Measurements from ENCODE around the gene TACC3. TPM values are rescaled to one million over a fixed set of nuclear protein-coding genes. Genes with fewer than 3 reads are reported as not detected.

TACC3 gene
- total and polyA plus RNA-seq, 2 of the 8 experiments (the other 6 are each of a cell fraction or from before 2014, with no cell fraction given) = 73.8 to 148 TPM

DNA sequence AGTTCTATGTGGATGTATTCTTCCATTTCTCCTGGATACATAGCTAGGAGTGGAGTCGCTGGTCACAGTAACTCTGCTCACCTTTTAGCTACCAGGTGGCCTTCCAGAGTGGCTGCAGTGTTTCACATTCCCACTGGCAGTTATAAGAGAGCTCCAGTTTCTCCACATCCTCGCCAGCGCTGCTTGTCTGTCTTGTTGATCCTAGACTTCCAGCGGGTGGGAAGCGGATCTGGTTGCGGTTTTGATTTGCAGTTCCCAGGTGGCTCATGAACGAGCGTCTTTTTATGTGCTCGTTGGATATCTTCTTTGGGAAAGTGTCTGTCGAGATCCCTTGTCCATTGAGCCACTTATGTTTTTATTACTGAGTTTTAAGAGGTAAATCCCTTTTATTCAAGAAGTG is 11.6 kb downstream of the TACC3 start:
- Histone ChIP-seq H3K79me1 (ENCODE audit: low read depth, low read length) (peaks cover 11% of the 10 kb centered on the region; the same call in 1 of the 2 replicates), H3K23me2 (ENCODE audit: low read depth, low read length) (no peaks in the 10 kb centered on the region), H4K8ac (ENCODE audit: extremely low read depth, insufficient read depth, low read length) (no peak overlapping the region), H2BK12ac (ENCODE audit: low read depth, low read length) (no peak overlapping the region), H3K4me3 (ENCODE audit: extremely low read depth in 1 of 4, insufficient read depth in 2 of 4, low read depth in 3 of 4, low read length in 4 of 4) (no peak overlapping the region), H3K18ac (ENCODE audit: extremely low read depth, low read length) (no peak overlapping the region), H3K9ac (replicated peaks in 1 of 4; ENCODE audit: extremely low read depth in 1 of 4, low read depth in 3 of 4, low read length in 3 of 4) (no peak overlapping the region), H3K23ac (ENCODE audit: insufficient read length) (no peak overlapping the region), H2AK5ac (ENCODE audit: low read depth, low read length) (no peak overlapping the region), H4K5ac (ENCODE audit: insufficient read length, low read depth, low read length) (no peak overlapping the region), H2BK15ac (ENCODE audit: low read length) (no peak overlapping the region), H3K9me3 (ENCODE audit: insufficient read depth in 2 of 2, low read depth in 1 of 2, low read length in 1 of 2) (no peaks in the 10 kb centered on the region), H3K79me2 (ENCODE audit: control insufficient read depth in 1 of 2, insufficient read depth in 2 of 2, low read length in 2 of 2) (peaks cover 0 to 12% of the 10 kb centered on the region in 2 experiments; a peak in 2 of 4 replicates), H2AFZ (ENCODE audit: low read length) (no peak overlapping the region), H3K4ac (replicated peaks; ENCODE audit: insufficient read length, low read depth, low read length) (no peak overlapping the region), H3K56ac (replicated peaks; ENCODE audit: insufficient read length, low read depth, low read length) (no peak overlapping the region), H3K14ac (ENCODE audit: insufficient read length) (no peak overlapping the region), H2BK5ac (ENCODE audit: low read depth, low read length) (no peak overlapping the region), H3K27me3 (replicated peaks in 1 of 4; ENCODE audit: control insufficient read depth in 3 of 4, extremely low read depth in 1 of 4, insufficient read depth in 3 of 4, low read length in 3 of 4) (no peaks in the 10 kb centered on the region), H4K20me1 (replicated peaks in 1 of 2; ENCODE audit: control insufficient read depth in 1 of 2, insufficient read depth in 2 of 2, low read length in 2 of 2) (peaks cover 20 to 22% of the 10 kb centered on the region in 2 experiments), H3K4me2 (ENCODE audit: insufficient read depth in 1 of 2, low read depth in 2 of 2, low read length in 2 of 2) (no peak overlapping the region), H3K4me1 (replicated peaks in 1 of 4; ENCODE audit: control insufficient read depth in 3 of 4, insufficient read depth in 4 of 4, low read length in 3 of 4) (no peaks in the 10 kb centered on the region), H3K36me3 (ENCODE audit: control insufficient read depth in 2 of 4, insufficient read depth in 4 of 4, low read length in 3 of 4) (peaks cover 58 to 90% (median 79%) of the 10 kb centered on the region in 4 experiments), H2BK20ac (ENCODE audit: low read length) (no peak overlapping the region), H2BK120ac (replicated peaks; ENCODE audit: low read depth, low read length) (no peak overlapping the region), H3K27ac (ENCODE audit: low read depth, low read length) (no peak overlapping the region), H4K91ac (replicated peaks; ENCODE audit: insufficient read length, low read length) (no peak overlapping the region)
- DNase-seq (ENCODE audit: low read depth in 1 of 2, low spot score in 2 of 2) (no peak), FAIRE-seq (no peak)
- CTCF ChIA-PET (ENCODE audit: partially characterized antibody) = interaction anchor here (0.9 to 18.6 kb wide), 6 partner anchors 8 to 77 kb away, joined by 3 to 326 read pairs (median 14); no protein-coding TSS in a partner anchor
- POLR2A ChIA-PET (ENCODE audit: partially characterized antibody) = interaction anchor here (0.9 to 2.4 kb wide), 4 partner anchors 9 to 45 kb away, joined by 3 to 9 read pairs (median 4); no protein-coding TSS in a partner anchor
- WGBS, 2 experiments (ENCODE audit: extremely low coverage in 1 of 2, insufficient coverage in 1 of 2, insufficient read length in 1 of 2, insufficient replicate concordance in 2 of 2, low coverage in 1 of 2, low lambda C conversion rate in 2 of 2, missing lambda C conversion rate in 1 of 2) = 93% methylated on average over 10 of the region's 10 CpGs; no CpG with 5 or more reads in 1 of the 2 experiments
- TF ChIP-seq HDAC2 (IDR thresholded peaks at IDR 0.05; ENCODE audit: borderline replicate concordance in 1 of 2, low read depth in 2 of 2, low read length in 2 of 2) = no peak
- TF ChIP-seq, protein P1, sequence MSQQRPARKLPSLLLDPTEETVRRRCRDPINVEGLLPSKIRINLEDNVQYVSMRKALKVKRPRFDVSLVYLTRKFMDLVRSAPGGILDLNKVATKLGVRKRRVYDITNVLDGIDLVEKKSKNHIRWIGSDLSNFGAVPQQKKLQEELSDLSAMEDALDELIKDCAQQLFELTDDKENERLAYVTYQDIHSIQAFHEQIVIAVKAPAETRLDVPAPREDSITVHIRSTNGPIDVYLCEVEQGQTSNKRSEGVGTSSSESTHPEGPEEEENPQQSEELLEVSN (IDR thresholded peaks at IDR 0.05) = no peak
- TF ChIP-seq SUZ12 (IDR thresholded peaks at IDR 0.05; ENCODE audit: low read length) = no peak
- no peak for TF ChIP-seq HDAC6 (IDR thresholded peaks at IDR 0.05; ENCODE audit: low read depth, low read length)
- no peak for TF ChIP-seq KDM5A (IDR thresholded peaks at IDR 0.05; ENCODE audit: low read length)
- no peak for TF ChIP-seq SIX5 (IDR thresholded peaks at IDR 0.05; ENCODE audit: low read depth, low read length)
- TF ChIP-seq SP1 (IDR thresholded peaks at IDR 0.05; ENCODE audit: low read depth, low read length) = no peak
- no peak for TF ChIP-seq ZNF274 (IDR thresholded peaks at IDR 0.05; ENCODE audit: borderline replicate concordance, extremely low read depth, low read length)
- no peak for TF ChIP-seq JUND (IDR thresholded peaks at IDR 0.05; ENCODE audit: low read length)
- no peak for TF ChIP-seq RAD21 (IDR thresholded peaks at IDR 0.05 in 1 of 2, conservative IDR thresholded peaks at IDR 0.05 in 1 of 2; ENCODE audit: low read depth in 2 of 2, low read length in 2 of 2)
- no peak for TF ChIP-seq TAF1 (IDR thresholded peaks at IDR 0.05; ENCODE audit: low read depth, low read length)
- TF ChIP-seq EP300 (IDR thresholded peaks at IDR 0.05; ENCODE audit: borderline replicate concordance in 1 of 2, low read depth in 2 of 2, low read length in 2 of 2) = no peak
- TF ChIP-seq BRCA1 (IDR thresholded peaks at IDR 0.05; ENCODE audit: low read depth, low read length) = no peak
